Pulmonary artery endothelial cell (primary cell): ENCODE data around the gene CELF4. TPM values are rescaled to one million over a fixed set of nuclear protein-coding genes. Genes with fewer than 3 reads are reported as not detected.

Experiments
- DNase-seq: peaks from one replicate; pipeline ENCODE4 v3.0.0-alpha.2; 2011; ENCODE audit warnings: low read depth, low spot score
- total RNA-seq: library from RNA; depleted of rRNA; stranded (reverse); fragments of >200 nt; gene quantifications from 2 replicates; pipeline ENCODE4 v1.2.3, GENCODE V29; 2014

CELF4 gene
- total RNA-seq, 1 donor from 2014 or later: not detected

- no peak for DNase-seq
Measured at GRCh38 chr18:37443325-37444055, 122.1 kb downstream of the CELF4 start.

GRCh38 chr18:37442477-37442876 lies 123.1 kb downstream of the CELF4 start:
- DNase-seq: no peak

GRCh38 chr18:37441821-37442220 lies 123.8 kb downstream of the CELF4 start:
- no peak for DNase-seq

- no peak for DNase-seq
Measured at GRCh38 chr18:37440206-37440605, 125.4 kb downstream of the CELF4 start.

- DNase-seq: no peak
Measured at GRCh38 chr18:37438417-37439180, 127.0 kb downstream of the CELF4 start.

- DNase-seq: no peak
Measured at GRCh38 chr18:37435996-37436395, 129.6 kb downstream of the CELF4 start.

GRCh38 chr18:37435150-37435867 lies 130.3 kb downstream of the CELF4 start:
- DNase-seq: no peak

GRCh38 chr18:37434161-37434860 lies 131.3 kb downstream of the CELF4 start:
- DNase-seq: no peak

GRCh38 chr18:37432436-37433195 lies 133.0 kb downstream of the CELF4 start:
- no peak for DNase-seq

GRCh38 chr18:37430357-37431076 lies 135.1 kb downstream of the CELF4 start:
- DNase-seq: no peak

GRCh38 chr18:37429791-37430190 lies 135.8 kb downstream of the CELF4 start:
- DNase-seq: no peak

- DNase-seq: no peak
Measured at GRCh38 chr18:37428288-37428974, 137.2 kb downstream of the CELF4 start.

- no peak for DNase-seq
Measured at GRCh38 chr18:37426586-37426985, 139.0 kb downstream of the CELF4 start.

- DNase-seq: no peak
Measured at GRCh38 chr18:37425222-37425621, 140.4 kb downstream of the CELF4 start.

- no peak for DNase-seq
Measured at GRCh38 chr18:37424507-37424906, 141.1 kb downstream of the CELF4 start.

GRCh38 chr18:37422596-37422995 lies 143.0 kb downstream of the CELF4 start:
- no peak for DNase-seq

GRCh38 chr18:37422116-37422515 lies 143.5 kb downstream of the CELF4 start:
- no peak for DNase-seq

GRCh38 chr18:37421341-37422077 lies 144.1 kb downstream of the CELF4 start:
- DNase-seq: no peak
